Astrocyte (in vitro differentiated cells and primary cell): ENCODE data around the gene SUN3. TPM values are rescaled to one million over a fixed set of nuclear protein-coding genes. Genes with fewer than 3 reads are reported as not detected.

Experiments
- DNase-seq: peaks from one replicate; pipeline ENCODE4 v3.0.0-alpha.2; 2010; ENCODE audit warnings: low read depth
- FAIRE-seq: peaks from 2 replicates; lab custom pipeline; 2011; peaks lifted over from hg19 to GRCh38; lab: Jason Lieb, UNC
- H2AFZ ChIP-seq: 2 replicates; pipeline ENCODE4 v1.6.0; 2012; ENCODE audit warnings: low read depth, low read length, inconsistent platforms
- H3K27ac ChIP-seq: 2 replicates; pipeline ENCODE4 v1.5.1; 2011; ENCODE audit warnings: low read depth, low read length, inconsistent platforms
- H3K27me3 ChIP-seq: 2 replicates; pipeline ENCODE4 v1.6.0; 2011; ENCODE audit warnings: low read length, inconsistent platforms; ENCODE audit not compliant: insufficient read depth
- H3K36me3 ChIP-seq: 2 replicates; pipeline ENCODE4 v1.5.1; 2011; ENCODE audit warnings: low read length, inconsistent platforms; ENCODE audit not compliant: insufficient read depth
- H3K4me1 ChIP-seq: 2 replicates; pipeline ENCODE4 v1.5.1; 2011; ENCODE audit warnings: low read length, inconsistent platforms; ENCODE audit not compliant: insufficient read depth
- H3K4me2 ChIP-seq: 2 replicates; pipeline ENCODE4 v1.6.0; 2012; ENCODE audit warnings: low read length, inconsistent platforms
- H3K4me3 ChIP-seq: 2 replicates; pipeline ENCODE4 v1.5.1; 2011; ENCODE audit warnings: low read depth, mild to moderate bottlenecking, low read length, inconsistent platforms; ENCODE audit not compliant: insufficient read depth
- H3K79me2 ChIP-seq: 2 replicates; pipeline ENCODE4 v1.6.0; 2012; ENCODE audit warnings: mild to moderate bottlenecking, low read length, inconsistent platforms; ENCODE audit not compliant: insufficient read depth
- H3K9ac ChIP-seq: 2 replicates; pipeline ENCODE4 v1.6.0; 2012; ENCODE audit warnings: mild to moderate bottlenecking, low read length, inconsistent platforms
- H3K9me3 ChIP-seq: 2 replicates; pipeline ENCODE4 v1.5.1; 2012; ENCODE audit warnings: low read depth, mild to moderate bottlenecking, low read length, inconsistent platforms; ENCODE audit not compliant: insufficient read depth
- H4K20me1 ChIP-seq: 2 replicates; pipeline ENCODE4 v1.6.0; 2012; ENCODE audit warnings: low read length, inconsistent platforms; ENCODE audit not compliant: insufficient read depth
- H3K27ac Mint-ChIP-seq: one replicate; pipeline ENCODE4 v1.8.0; 2021; ENCODE audit warnings: mild to moderate bottlenecking, mixed read lengths; ENCODE audit not compliant: unreplicated experiment
- H3K27me3 Mint-ChIP-seq: one replicate; pipeline ENCODE4 v1.8.0; 2021; ENCODE audit warnings: low read depth, mixed read lengths; ENCODE audit not compliant: unreplicated experiment
- H3K36me3 Mint-ChIP-seq: one replicate; pipeline ENCODE4 v1.8.0; 2021; ENCODE audit warnings: low read depth, mixed read lengths; ENCODE audit not compliant: unreplicated experiment
- H3K4me1 Mint-ChIP-seq: one replicate; pipeline ENCODE4 v1.8.0; 2021; ENCODE audit warnings: low read depth, mixed read lengths; ENCODE audit not compliant: unreplicated experiment
- H3K4me3 Mint-ChIP-seq: one replicate; pipeline ENCODE4 v1.8.0; 2021; ENCODE audit warnings: mild to moderate bottlenecking, moderate library complexity, mixed read lengths; ENCODE audit not compliant: unreplicated experiment
- H3K9me3 Mint-ChIP-seq: one replicate; pipeline ENCODE4 v1.8.0; 2021; ENCODE audit warnings: mild to moderate bottlenecking, mixed read lengths; ENCODE audit not compliant: unreplicated experiment
- CTCF ChIP-seq: IDR thresholded peaks from 2 replicates; pipeline ENCODE4 v1.5.1; 2011; ENCODE audit warnings: low read depth, mild to moderate bottlenecking, inconsistent platforms, low read length, moderate library complexity; ENCODE audit not compliant: insufficient read depth
- EZH2 ChIP-seq: IDR thresholded peaks from 2 replicates; pipeline ENCODE4 v1.6.1; 2012; ENCODE audit warnings: mild to moderate bottlenecking, low read length, inconsistent platforms; ENCODE audit not compliant: insufficient read depth
- total RNA-seq: library from RNA; stranded (reverse); gene quantifications from 2 replicates; pipeline ENCODE4 v1.2.1, GENCODE V29; 2021

The SUN3 gene
- total RNA-seq, 1 donor from 2014 or later, result not detected

GRCh38 chr7:47967708-47968107, 61.2 kb downstream of the SUN3 start:
- FAIRE-seq (no peak), DNase-seq (no peak)
- no peak overlapping the region for H2AFZ ChIP-seq
- H3K4me1 ChIP-seq, result no peaks in the 10 kb centered on the region
- Mint-ChIP-seq H3K36me3 (peaks cover 31% of the 10 kb centered on the region), H3K9me3 (peaks cover under 1% of the 10 kb centered on the region), H3K27ac (no peak overlapping the region), H3K27me3 (no peaks in the 10 kb centered on the region), H3K4me1 (peaks cover 5% of the 10 kb centered on the region), H3K4me3 (no peak overlapping the region)
- H3K9me3 ChIP-seq, result no peaks in the 10 kb centered on the region
- no peaks in the 10 kb centered on the region for H3K79me2 ChIP-seq
- TF ChIP-seq EZH2 (no peak), CTCF (no peak)
- H4K20me1 ChIP-seq, result peaks cover 3% of the 10 kb centered on the region
- no peaks in the 10 kb centered on the region for H3K27me3 ChIP-seq
- no peak overlapping the region for H3K27ac ChIP-seq
- no peak overlapping the region for H3K4me3 ChIP-seq
- no peak overlapping the region for H3K9ac ChIP-seq
- no peak overlapping the region for H3K4me2 ChIP-seq
- peaks cover 46% of the 10 kb centered on the region for H3K36me3 ChIP-seq

- no peaks in the 10 kb centered on the region for H3K9me3 ChIP-seq
- H3K4me1 ChIP-seq, result no peaks in the 10 kb centered on the region
- peaks cover 5% of the 10 kb centered on the region for H3K4me1 Mint-ChIP-seq
- no peak overlapping the region for H2AFZ ChIP-seq
- no peak overlapping the region for H3K9ac ChIP-seq
- H3K27ac Mint-ChIP-seq, result no peak overlapping the region
- peaks cover 33% of the 10 kb centered on the region for H3K36me3 Mint-ChIP-seq
- H3K4me3 Mint-ChIP-seq, result no peak overlapping the region
- H3K4me2 ChIP-seq, result no peak overlapping the region
- no peak for TF ChIP-seq CTCF
- no peak for TF ChIP-seq EZH2
- no peak for DNase-seq
- no peaks in the 10 kb centered on the region for H3K27me3 ChIP-seq
- no peak overlapping the region for H3K4me3 ChIP-seq
- no peak overlapping the region for H3K27ac ChIP-seq
- FAIRE-seq, result no peak
- no peaks in the 10 kb centered on the region for H3K27me3 Mint-ChIP-seq
- no peaks in the 10 kb centered on the region for H3K79me2 ChIP-seq
- peaks cover 48% of the 10 kb centered on the region for H3K36me3 ChIP-seq
- H4K20me1 ChIP-seq, result peaks cover 3% of the 10 kb centered on the region
- H3K9me3 Mint-ChIP-seq, result peaks cover 2% of the 10 kb centered on the region
Measured at GRCh38 chr7:47967123-47967522, 61.8 kb downstream of the SUN3 start.

- TF ChIP-seq EZH2, result no peak
- no peak for TF ChIP-seq CTCF
- FAIRE-seq (no peak), DNase-seq (no peak)
- Mint-ChIP-seq H3K36me3 (peaks cover 46% of the 10 kb centered on the region), H3K9me3 (peaks cover 2% of the 10 kb centered on the region), H3K27ac (no peak overlapping the region), H3K4me1 (peaks cover 5% of the 10 kb centered on the region), H3K27me3 (no peaks in the 10 kb centered on the region), H3K4me3 (no peak overlapping the region)
- no peak overlapping the region for H3K4me2 ChIP-seq
- H3K9ac ChIP-seq, result no peak overlapping the region
- H3K4me3 ChIP-seq, result no peak overlapping the region
- no peaks in the 10 kb centered on the region for H3K4me1 ChIP-seq
- H3K79me2 ChIP-seq, result no peaks in the 10 kb centered on the region
- no peaks in the 10 kb centered on the region for H3K27me3 ChIP-seq
- peaks cover 54% of the 10 kb centered on the region for H3K36me3 ChIP-seq
- H4K20me1 ChIP-seq, result peaks cover 3% of the 10 kb centered on the region
- H2AFZ ChIP-seq, result no peak overlapping the region
- no peak overlapping the region for H3K27ac ChIP-seq
- no peaks in the 10 kb centered on the region for H3K9me3 ChIP-seq
Measured at GRCh38 chr7:47965456-47965855, 63.5 kb downstream of the SUN3 start.
